HS-5 (cell line): ENCODE data around the gene FAIM2.
"Not testable (repeated sequence)": the region's sequence is repeated elsewhere in the genome, so short reads cannot be mapped to it uniquely, and the experiment has no call there.

Source experiments
- DNase-seq: peaks from one replicate; pipeline ENCODE4 v3.0.0-alpha.2; 2012; ENCODE audit warnings: low read depth

FAIM2 gene

GRCh38 chr12:49877066-49877465 lies 26.6 kb downstream of the FAIM2 start:
- DNase-seq = no peak

- no peak for DNase-seq
These were observed 27.6 kb downstream of the FAIM2 start for GRCh38 chr12:49876070-49876469.

- DNase-seq = no peak
These were observed 28.5 kb downstream of the FAIM2 start for GRCh38 chr12:49875115-49875720.

GRCh38 chr12:49874142-49874897 lies 29.4 kb downstream of the FAIM2 start:
- DNase-seq = no peak

- DNase-seq = no peak
These were observed 30.3 kb downstream of the FAIM2 start for GRCh38 chr12:49873361-49873934.

GRCh38 chr12:49872781-49873181 lies 30.9 kb downstream of the FAIM2 start:
- no peak for DNase-seq

GRCh38 chr12:49872381-49872780 lies 31.3 kb downstream of the FAIM2 start:
- DNase-seq = no peak

GRCh38 chr12:49871811-49872251 lies 31.9 kb downstream of the FAIM2 start:
- DNase-seq = not testable (repeated sequence)

- DNase-seq = no peak
These were observed 32.5 kb downstream of the FAIM2 start for GRCh38 chr12:49871263-49871561.

GRCh38 chr12:49870501-49871262 lies 33.0 kb downstream of the FAIM2 start:
- DNase-seq = no peak

GRCh38 chr12:49869816-49870500 lies 33.7 kb downstream of the FAIM2 start:
- DNase-seq = no peak

- peak; percentile 26 for DNase-seq
These were observed 34.5 kb downstream of the FAIM2 start for GRCh38 chr12:49868952-49869815.

- no peak for DNase-seq
These were observed 35.3 kb downstream of the FAIM2 start for GRCh38 chr12:49868449-49868848.

GRCh38 chr12:49867570-49868341 lies 35.9 kb downstream of the FAIM2 start:
- no peak for DNase-seq

GRCh38 chr12:49866859-49867569 lies 36.7 kb downstream of the FAIM2 start:
- peak; percentile 9 for DNase-seq

GRCh38 chr12:49865782-49866135 lies 37.9 kb downstream of the FAIM2 start:
- DNase-seq = no peak

- DNase-seq = no peak
These were observed 38.5 kb downstream of the FAIM2 start for GRCh38 chr12:49865109-49865781.

- DNase-seq = no peak
These were observed 39.0 kb downstream of the FAIM2 start for GRCh38 chr12:49864798-49865090.
